Karpas-422 (cell line): Measurements from ENCODE around the gene CACNG6. TPM values are rescaled to one million over a fixed set of nuclear protein-coding genes. Genes with fewer than 3 reads are reported as not detected.

ENCODE experiments used
- DNase-seq: peaks from one replicate; pipeline ENCODE4 v3.0.0-alpha.2; 2015
- H2AFZ ChIP-seq: fragments of 200-600 bp; sonication (generic); 2 replicates; pipeline ENCODE4 v1.6.1; 2014; ENCODE audit warnings: antibody characterized with exemption, low read length, mixed read lengths
- H3K27ac ChIP-seq: fragments of 200-600 bp; sonication (generic); 2 replicates; pipeline ENCODE4 v1.5.1; 2014; ENCODE audit warnings: mild to moderate bottlenecking, low read length, moderate library complexity
- H3K27me3 ChIP-seq: fragments of 200-600 bp; sonication (generic); 2 replicates; pipeline ENCODE4 v1.6.1; 2014; ENCODE audit warnings: low read length, mixed read lengths
- H3K36me3 ChIP-seq: fragments of 200-600 bp; sonication (generic); 2 replicates; pipeline ENCODE4 v1.6.1; 2014; ENCODE audit warnings: low read length, mixed read lengths; ENCODE audit not compliant: insufficient read depth
- H3K4me1 ChIP-seq: fragments of 200-600 bp; sonication (generic); 2 replicates; pipeline ENCODE4 v1.6.1; 2014; ENCODE audit warnings: mild to moderate bottlenecking, low read length, mixed read lengths
- H3K4me2 ChIP-seq: fragments of 200-600 bp; sonication (generic); 2 replicates; pipeline ENCODE4 v1.6.1; 2014; ENCODE audit warnings: low read length, low read depth, mild to moderate bottlenecking; ENCODE audit not compliant: poor library complexity, severe bottlenecking
- H3K4me3 ChIP-seq: fragments of 200-600 bp; sonication (generic); 2 replicates; pipeline ENCODE4 v1.5.1; 2014; ENCODE audit warnings: mild to moderate bottlenecking, antibody characterized with exemption, low read length, mixed read lengths
- H3K79me2 ChIP-seq: fragments of 200-600 bp; sonication (generic); 2 replicates; pipeline ENCODE4 v1.6.1; 2014; ENCODE audit warnings: mild to moderate bottlenecking, low read length, mixed read lengths
- H3K9ac ChIP-seq: fragments of 200-600 bp; sonication (generic); 2 replicates; pipeline ENCODE4 v1.6.0; 2014; ENCODE audit warnings: low read length
- H3K9me2 ChIP-seq: fragments of 200-600 bp; sonication (generic), shearing (Covaris generic); replicated peaks from 2 replicates; pipeline ENCODE4 v1.6.0; 2014; ENCODE audit warnings: mild to moderate bottlenecking, low read length, moderate library complexity; ENCODE audit not compliant: insufficient read depth
- H3K9me3 ChIP-seq: fragments of 300-700, 200-600 bp; sonication (generic); 2 replicates; pipeline ENCODE4 v1.6.1; 2014; ENCODE audit warnings: low read length, mixed read lengths
- H4K20me1 ChIP-seq: fragments of 200-600 bp; sonication (generic); 2 replicates; pipeline ENCODE4 v1.6.1; 2014; ENCODE audit warnings: mild to moderate bottlenecking, antibody characterized with exemption, low read length, low read depth; ENCODE audit not compliant: insufficient read depth
- total RNA-seq: library from RNA; depleted of rRNA; stranded (reverse); fragments of >200 nt; shearing (Covaris generic); gene quantifications from 2 replicates; pipeline ENCODE4 v1.2.3, GENCODE V29; 2014; ENCODE audit warnings: low replicate concordance

CACNG6 gene
- total RNA-seq, 1 experiment from 2014 or later = not detected

- H2AFZ ChIP-seq = no peak overlapping the region
- H3K4me2 ChIP-seq = no peak overlapping the region
- H3K27me3 ChIP-seq = no peaks in the 10 kb centered on the region
- no peak overlapping the region for H3K27ac ChIP-seq
- no peaks in the 10 kb centered on the region for H3K9me2 ChIP-seq
- no peaks in the 10 kb centered on the region for H3K4me1 ChIP-seq
- H3K36me3 ChIP-seq = no peaks in the 10 kb centered on the region
- H3K9me3 ChIP-seq = no peaks in the 10 kb centered on the region
- no peaks in the 10 kb centered on the region for H4K20me1 ChIP-seq
- DNase-seq = no peak
- H3K4me3 ChIP-seq = no peak overlapping the region
- H3K9ac ChIP-seq = no peak overlapping the region
- H3K79me2 ChIP-seq = no peaks in the 10 kb centered on the region
Observed at GRCh38 chr19:53951436-53951835, 40.0 kb upstream of the CACNG6 start.

GRCh38 chr19:53951947-53952346 lies 39.5 kb upstream of the CACNG6 start:
- H2AFZ ChIP-seq = no peak overlapping the region
- H3K9me3 ChIP-seq = no peaks in the 10 kb centered on the region
- H3K27ac ChIP-seq = no peak overlapping the region
- H3K36me3 ChIP-seq = no peaks in the 10 kb centered on the region
- DNase-seq = no peak
- no peaks in the 10 kb centered on the region for H3K27me3 ChIP-seq
- H3K9me2 ChIP-seq = no peaks in the 10 kb centered on the region
- no peaks in the 10 kb centered on the region for H3K4me1 ChIP-seq
- no peaks in the 10 kb centered on the region for H3K79me2 ChIP-seq
- H4K20me1 ChIP-seq = no peaks in the 10 kb centered on the region
- no peak overlapping the region for H3K4me2 ChIP-seq
- no peak overlapping the region for H3K9ac ChIP-seq
- no peak overlapping the region for H3K4me3 ChIP-seq

GRCh38 chr19:53953383-53953782 lies 38.1 kb upstream of the CACNG6 start:
- no peaks in the 10 kb centered on the region for H3K9me2 ChIP-seq
- no peak overlapping the region for H3K4me3 ChIP-seq
- no peaks in the 10 kb centered on the region for H3K9me3 ChIP-seq
- H4K20me1 ChIP-seq = no peaks in the 10 kb centered on the region
- H2AFZ ChIP-seq = no peak overlapping the region
- no peaks in the 10 kb centered on the region for H3K27me3 ChIP-seq
- no peaks in the 10 kb centered on the region for H3K36me3 ChIP-seq
- no peak overlapping the region for H3K9ac ChIP-seq
- no peaks in the 10 kb centered on the region for H3K79me2 ChIP-seq
- DNase-seq = no peak
- no peak overlapping the region for H3K4me2 ChIP-seq
- H3K4me1 ChIP-seq = no peaks in the 10 kb centered on the region
- H3K27ac ChIP-seq = no peak overlapping the region

- no peak overlapping the region for H3K9ac ChIP-seq
- H3K9me2 ChIP-seq = no peaks in the 10 kb centered on the region
- no peaks in the 10 kb centered on the region for H3K9me3 ChIP-seq
- H3K27ac ChIP-seq = no peak overlapping the region
- DNase-seq = no peak
- H3K4me3 ChIP-seq = no peak overlapping the region
- H3K4me1 ChIP-seq = no peaks in the 10 kb centered on the region
- no peak overlapping the region for H2AFZ ChIP-seq
- H3K4me2 ChIP-seq = no peak overlapping the region
- H3K27me3 ChIP-seq = no peaks in the 10 kb centered on the region
- H3K36me3 ChIP-seq = no peaks in the 10 kb centered on the region
- H3K79me2 ChIP-seq = no peaks in the 10 kb centered on the region
- H4K20me1 ChIP-seq = no peaks in the 10 kb centered on the region
Observed at GRCh38 chr19:53957448-53958167, 33.8 kb upstream of the CACNG6 start.

- no peaks in the 10 kb centered on the region for H3K9me2 ChIP-seq
- H3K9ac ChIP-seq = no peak overlapping the region
- H2AFZ ChIP-seq = no peak overlapping the region
- H3K79me2 ChIP-seq = no peaks in the 10 kb centered on the region
- no peaks in the 10 kb centered on the region for H3K27me3 ChIP-seq
- no peak overlapping the region for H3K4me2 ChIP-seq
- no peak for DNase-seq
- H3K9me3 ChIP-seq = no peaks in the 10 kb centered on the region
- no peaks in the 10 kb centered on the region for H3K36me3 ChIP-seq
- H3K4me3 ChIP-seq = no peak overlapping the region
- no peak overlapping the region for H3K27ac ChIP-seq
- H3K4me1 ChIP-seq = no peaks in the 10 kb centered on the region
- no peaks in the 10 kb centered on the region for H4K20me1 ChIP-seq
Observed at GRCh38 chr19:53958168-53958571, 33.3 kb upstream of the CACNG6 start.

- no peak overlapping the region for H3K9ac ChIP-seq
- no peaks in the 10 kb centered on the region for H3K27me3 ChIP-seq
- no peaks in the 10 kb centered on the region for H3K4me1 ChIP-seq
- DNase-seq = no peak
- no peaks in the 10 kb centered on the region for H4K20me1 ChIP-seq
- H3K36me3 ChIP-seq = no peaks in the 10 kb centered on the region
- H2AFZ ChIP-seq = no peak overlapping the region
- H3K4me2 ChIP-seq = no peak overlapping the region
- H3K9me2 ChIP-seq = no peaks in the 10 kb centered on the region
- no peak overlapping the region for H3K4me3 ChIP-seq
- no peaks in the 10 kb centered on the region for H3K79me2 ChIP-seq
- no peaks in the 10 kb centered on the region for H3K9me3 ChIP-seq
- no peak overlapping the region for H3K27ac ChIP-seq
Observed at GRCh38 chr19:53958823-53959757, 32.3 kb upstream of the CACNG6 start.

GRCh38 chr19:53960187-53960586 lies 31.2 kb upstream of the CACNG6 start:
- no peaks in the 10 kb centered on the region for H3K9me2 ChIP-seq
- H3K27me3 ChIP-seq = no peaks in the 10 kb centered on the region
- no peak overlapping the region for H3K27ac ChIP-seq
- no peaks in the 10 kb centered on the region for H4K20me1 ChIP-seq
- H3K4me2 ChIP-seq = no peak overlapping the region
- no peak for DNase-seq
- H3K4me1 ChIP-seq = no peaks in the 10 kb centered on the region
- H3K79me2 ChIP-seq = no peaks in the 10 kb centered on the region
- H3K9ac ChIP-seq = no peak overlapping the region
- no peaks in the 10 kb centered on the region for H3K36me3 ChIP-seq
- H3K4me3 ChIP-seq = no peak overlapping the region
- H3K9me3 ChIP-seq = no peaks in the 10 kb centered on the region
- H2AFZ ChIP-seq = no peak overlapping the region

GRCh38 chr19:53960886-53961285 lies 30.6 kb upstream of the CACNG6 start:
- no peaks in the 10 kb centered on the region for H3K36me3 ChIP-seq
- no peaks in the 10 kb centered on the region for H3K9me3 ChIP-seq
- H3K9me2 ChIP-seq = no peaks in the 10 kb centered on the region
- H3K79me2 ChIP-seq = no peaks in the 10 kb centered on the region
- no peak overlapping the region for H3K4me2 ChIP-seq
- no peak overlapping the region for H3K4me3 ChIP-seq
- H2AFZ ChIP-seq = no peak overlapping the region
- no peak for DNase-seq
- H3K27me3 ChIP-seq = no peaks in the 10 kb centered on the region
- no peak overlapping the region for H3K9ac ChIP-seq
- no peaks in the 10 kb centered on the region for H4K20me1 ChIP-seq
- H3K4me1 ChIP-seq = no peaks in the 10 kb centered on the region
- H3K27ac ChIP-seq = no peak overlapping the region
